A549 (cell line): Measurements from ENCODE around the gene IPO5. TPM values are rescaled to one million over a fixed set of nuclear protein-coding genes. Genes with fewer than 3 reads are reported as not detected.
A peak's percentile ranks its signal among the peaks of the same experiment; 100 is the strongest.

Source experiments
- ATAC-seq, 2 experiments: fragments of 200-7000 bp in 1 of 2; fragments of >200 bp in 1 of 2; cut with Nextera tagmentation in 1 of 2; cut with Tn5 transposase in 1 of 2; 3 replicates each; pipeline versions ENCODE4 v1.8.0 to v1.9.1; 2018 to 2020; ENCODE audit warnings: mild to moderate bottlenecking in 1 of 2, moderate library complexity in 1 of 2
- CTCF ChIA-PET: fragments of 300-600 bp; sonication (Branson Sonifier 250); formaldehyde crosslinking; extraction: SDS; loops from one replicate; lab custom pipeline; 2021; ENCODE audit warnings: antibody characterized with exemption, inconsistent platforms; lab: Yijun Ruan, JAX
- POLR2A ChIA-PET: fragments of 350-600 bp; formaldehyde crosslinking; extraction: SDS; loops from one replicate; lab custom pipeline; 2021; ENCODE audit warnings: antibody characterized with exemption, inconsistent platforms; lab: Yijun Ruan, JAX
- DNase-seq, 2 experiments: peaks; one replicate each; pipeline versions ENCODE4 v3.0.0 to v3.0.0-alpha.2; 2011 to 2016; ENCODE audit warnings: low read depth in 1 of 2, low spot score in 1 of 2
- FAIRE-seq: peaks from 2 replicates; lab custom pipeline; 2011; peaks lifted over from hg19 to GRCh38; lab: Jason Lieb, UNC
- H3K27ac ChIP-seq, 2 experiments: fragments of >200 bp; sonication (Bioruptor Twin); formaldehyde crosslinking; 3 replicates each; pipeline ENCODE4 v1.5.1; 2016 to 2017
- H3K4me1 ChIP-seq: fragments of >200 bp; sonication (Bioruptor Twin); formaldehyde crosslinking; 3 replicates; pipeline ENCODE4 v1.6.1; 2016
- H3K4me2 ChIP-seq: fragments of >200 bp; sonication (Bioruptor Twin); formaldehyde crosslinking; 3 replicates; pipeline ENCODE4 v1.6.1; 2016
- H3K4me3 ChIP-seq: fragments of >200 bp; sonication (Bioruptor Twin); formaldehyde crosslinking; 3 replicates; pipeline ENCODE4 v1.5.1; 2016
- H3K9me3 ChIP-seq: fragments of >200 bp; sonication (Bioruptor Twin); formaldehyde crosslinking; 3 replicates; pipeline ENCODE4 v1.6.1; 2016
- BCL3 ChIP-seq: fragments of >200 bp; sonication (Bioruptor Twin); formaldehyde crosslinking; IDR thresholded peaks from 3 replicates; pipeline ENCODE4 v1.6.1; 2016
- BHLHE40 ChIP-seq: IDR thresholded peaks from 2 replicates; pipeline ENCODE4 v1.6.1; 2012; ENCODE audit warnings: low read depth, low read length, inconsistent platforms
- CHD4 ChIP-seq: fragments of 200-600 bp; sonication (generic); IDR thresholded peaks from 2 replicates; pipeline ENCODE4 v1.6.1; 2016; ENCODE audit warnings: antibody characterized with exemption, mild to moderate bottlenecking, borderline replicate concordance
- CTCF ChIP-seq: fragments of >200 bp; sonication (Bioruptor Twin); formaldehyde crosslinking; IDR thresholded peaks from 3 replicates; pipeline ENCODE4 v1.5.1; 2016
- FOSL2 ChIP-seq, 2 experiments: fragments of 450-650 bp in 1 of 2; fragments of >200 bp in 1 of 2; sonication (Bioruptor Twin) in 1 of 2; formaldehyde crosslinking; IDR thresholded peaks; 2 replicates each; pipeline versions ENCODE4 v1.5.0 to v1.6.1; 2016 to 2020; ENCODE audit warnings: mild to moderate bottlenecking in 1 of 2, moderate library complexity in 1 of 2
- FOXS1 ChIP-seq: fragments of 250-450 bp; sonication (Bioruptor Pico); IDR thresholded peaks from 2 replicates; pipeline ENCODE4 v1.5.0; 2020; ENCODE audit warnings: mild to moderate bottlenecking, moderate library complexity
- HDAC2 ChIP-seq: fragments of 200-600 bp; sonication (generic); IDR thresholded peaks from 2 replicates; pipeline ENCODE4 v1.6.1; 2016
- HOXA7 ChIP-seq: fragments of 250-450 bp; sonication (Bioruptor Pico); IDR thresholded peaks from 2 replicates; pipeline ENCODE4 v1.5.0; 2020; ENCODE audit warnings: mild to moderate bottlenecking, moderate library complexity
- HOXB5 ChIP-seq: fragments of 250-450 bp; sonication (Bioruptor Pico); IDR thresholded peaks from 2 replicates; pipeline ENCODE4 v1.5.0; 2020; ENCODE audit warnings: mild to moderate bottlenecking, moderate library complexity
- JUN ChIP-seq, 2 experiments: fragments of >200 bp; sonication (Bioruptor Twin); formaldehyde crosslinking; IDR thresholded peaks; 2 replicates in 1 of 2; 3 replicates in 1 of 2; pipeline ENCODE4 v1.6.1; 2016 to 2017
- JUNB ChIP-seq: fragments of >200 bp; sonication (Bioruptor Twin); formaldehyde crosslinking; IDR thresholded peaks from 2 replicates; pipeline ENCODE4 v1.6.1; 2016
- KDM1A ChIP-seq: fragments of 200-600 bp; sonication (generic); IDR thresholded peaks from 2 replicates; pipeline ENCODE4 v1.6.1; 2016; ENCODE audit warnings: low read depth, mild to moderate bottlenecking
- MAX ChIP-seq: IDR thresholded peaks from 2 replicates; pipeline ENCODE4 v1.6.1; 2012
- NFE2L2 ChIP-seq: fragments of 150-350 bp; conservative IDR thresholded peaks from 2 replicates; pipeline ENCODE4 v1.6.1; 2014; ENCODE audit warnings: low read length
- NPAS2 ChIP-seq: fragments of 250-450 bp; sonication (Bioruptor Pico); IDR thresholded peaks from 2 replicates; pipeline ENCODE4 v1.8.0; 2022; ENCODE audit warnings: mild to moderate bottlenecking, moderate library complexity, borderline replicate concordance
- NR3C1 ChIP-seq: fragments of >200 bp; sonication (Bioruptor Twin); formaldehyde crosslinking; IDR thresholded peaks from 3 replicates; pipeline ENCODE4 v1.6.1; 2017
- PBX3 ChIP-seq: IDR thresholded peaks from 2 replicates; pipeline ENCODE4 v1.6.1; 2012
- RFX5 ChIP-seq: fragments of 450-650 bp; IDR thresholded peaks from 2 replicates; pipeline ENCODE4 v1.7.1; 2014; ENCODE audit warnings: antibody characterized with exemption, mild to moderate bottlenecking, moderate library complexity
- TFCP2L1 ChIP-seq: fragments of 250-450 bp; sonication (Bioruptor Pico); IDR thresholded peaks from 2 replicates; pipeline ENCODE4 v1.5.0; 2021; ENCODE audit warnings: mild to moderate bottlenecking
- TP53 ChIP-seq: fragments of 250-450 bp; sonication (Bioruptor Pico); IDR thresholded peaks from 2 replicates; pipeline ENCODE4 v1.5.0; 2021; ENCODE audit warnings: mild to moderate bottlenecking, moderate library complexity
- ZFP36 ChIP-seq: fragments of 450-650 bp; IDR thresholded peaks from 2 replicates; pipeline ENCODE4 v1.6.1; 2014; ENCODE audit warnings: borderline replicate concordance; ENCODE audit not compliant: partially characterized antibody
- WGBS: methylation state at CpG from one replicate; pipeline ENCODE4 v1.1.6; 2017; ENCODE audit errors: missing lambda C conversion rate; 5-methylcytosine and 5-hydroxymethylcytosine counted together
- polyA plus RNA-seq, 4 experiments: library from polyadenylated mRNA; depleted of rRNA in 3 of 4; stranded (reverse); fragments of >200 nt; fragmentation: RNase III in 1 of 4; extraction: RNeasy Plus Mini Kit Qiagen cat#74134 plus additional on column Dnase treatment in 1 of 4; gene quantifications; 2 replicates in 3 of 4; 3 replicates in 1 of 4; pipeline ENCODE4 v1.2.3, GENCODE V29; 2011 to 2017
- TF ChIP-seq, protein P1 (sequence below): fragments of 200-600 bp; sonication (generic); IDR thresholded peaks from 2 replicates; pipeline ENCODE4 v1.6.1; 2016; ENCODE audit warnings: antibody characterized with exemption, mild to moderate bottlenecking, moderate library complexity
- TF ChIP-seq, protein P2 (sequence below): fragments of 250-450 bp; sonication (Bioruptor Pico); IDR thresholded peaks from 2 replicates; pipeline ENCODE4 v1.5.0; 2020; ENCODE audit warnings: low read depth, mild to moderate bottlenecking, moderate library complexity
- TF ChIP-seq, protein P3 (sequence below): fragments of >200 bp; sonication (Bioruptor Twin); formaldehyde crosslinking; IDR thresholded peaks from 2 replicates; pipeline ENCODE4 v1.6.1; 2016

Gene IPO5
- polyA plus RNA-seq, 2 of the 4 experiments (the other 2 are of a cell fraction) = 98.4 to 166 TPM

- H3K4me3 ChIP-seq = peak overlapping the region; percentile 95; the same call in 1 of the 3 replicates
These were observed 25.6 kb downstream of the IPO5 start for GRCh38 chr13:97979051-97979450.

DNA sequence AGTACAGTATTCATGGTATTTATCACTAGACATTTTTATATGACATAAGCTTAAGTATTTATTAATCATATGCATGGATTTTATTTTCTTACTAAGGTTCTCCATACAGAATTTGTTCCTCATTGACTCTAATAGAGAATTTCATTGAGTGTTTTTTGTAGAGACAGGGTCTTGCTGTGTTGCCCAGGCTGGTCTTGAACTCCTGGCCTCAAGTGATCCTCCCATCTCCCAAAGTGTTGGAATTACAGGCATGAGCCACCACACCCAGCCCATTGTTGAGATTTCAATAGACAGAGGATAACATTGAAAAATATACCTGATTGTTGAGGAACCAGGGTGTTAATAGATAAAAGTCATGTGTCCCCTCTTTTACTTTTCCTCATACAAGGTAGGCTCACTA, 26.1 kb downstream of the IPO5 start:
- ChIA-PET CTCF (interaction anchor here (1.0 kb wide), 1 partner anchor 54 kb away, joined by 3 read pairs; no protein-coding TSS in a partner anchor), POLR2A (no interaction called here)
- H3K4me3 ChIP-seq = no peak overlapping the region
- peaks cover 33% of the 10 kb centered on the region for H3K4me1 ChIP-seq
- peak overlapping the region; percentile 73; the same call in 2 of the 3 replicates for H3K4me2 ChIP-seq
- no peak overlapping the region for H3K27ac ChIP-seq
- ATAC-seq (no peak), DNase-seq (no peak), FAIRE-seq (no peak)
- H3K9me3 ChIP-seq = no peaks in the 10 kb centered on the region
- TF ChIP-seq NR3C1 (no peak), RFX5 (no peak), CTCF (no peak), TP53 (CRISPR knock-in tag) (no peak), BHLHE40 (no peak), BCL3 (no peak), CHD4 (no peak), JUNB (no peak), TFCP2L1 (CRISPR knock-in tag) (no peak)

More at GRCh38 chr13:97979051-97979450, 25.6 kb downstream of the IPO5 start:
- H3K4me1 ChIP-seq = peaks cover 33% of the 10 kb centered on the region
- POLR2A ChIA-PET = no interaction called here
- DNase-seq = no peak
- no peak overlapping the region for H3K27ac ChIP-seq
- TF ChIP-seq FOSL2 (IDR thresholded peaks at IDR 0.05) = no peak
- no peak for TF ChIP-seq FOSL2 (CRISPR knock-in tag; IDR thresholded peaks at IDR 0.05)
- TF ChIP-seq HOXB5 (CRISPR knock-in tag) = no peak
- no peak for TF ChIP-seq KDM1A
- no peak for TF ChIP-seq ZFP36
- no peak for TF ChIP-seq MAX
- no peak for TF ChIP-seq JUN (IDR thresholded peaks at IDR 0.05)
- TF ChIP-seq NPAS2 = no peak
- TF ChIP-seq, protein P1, sequence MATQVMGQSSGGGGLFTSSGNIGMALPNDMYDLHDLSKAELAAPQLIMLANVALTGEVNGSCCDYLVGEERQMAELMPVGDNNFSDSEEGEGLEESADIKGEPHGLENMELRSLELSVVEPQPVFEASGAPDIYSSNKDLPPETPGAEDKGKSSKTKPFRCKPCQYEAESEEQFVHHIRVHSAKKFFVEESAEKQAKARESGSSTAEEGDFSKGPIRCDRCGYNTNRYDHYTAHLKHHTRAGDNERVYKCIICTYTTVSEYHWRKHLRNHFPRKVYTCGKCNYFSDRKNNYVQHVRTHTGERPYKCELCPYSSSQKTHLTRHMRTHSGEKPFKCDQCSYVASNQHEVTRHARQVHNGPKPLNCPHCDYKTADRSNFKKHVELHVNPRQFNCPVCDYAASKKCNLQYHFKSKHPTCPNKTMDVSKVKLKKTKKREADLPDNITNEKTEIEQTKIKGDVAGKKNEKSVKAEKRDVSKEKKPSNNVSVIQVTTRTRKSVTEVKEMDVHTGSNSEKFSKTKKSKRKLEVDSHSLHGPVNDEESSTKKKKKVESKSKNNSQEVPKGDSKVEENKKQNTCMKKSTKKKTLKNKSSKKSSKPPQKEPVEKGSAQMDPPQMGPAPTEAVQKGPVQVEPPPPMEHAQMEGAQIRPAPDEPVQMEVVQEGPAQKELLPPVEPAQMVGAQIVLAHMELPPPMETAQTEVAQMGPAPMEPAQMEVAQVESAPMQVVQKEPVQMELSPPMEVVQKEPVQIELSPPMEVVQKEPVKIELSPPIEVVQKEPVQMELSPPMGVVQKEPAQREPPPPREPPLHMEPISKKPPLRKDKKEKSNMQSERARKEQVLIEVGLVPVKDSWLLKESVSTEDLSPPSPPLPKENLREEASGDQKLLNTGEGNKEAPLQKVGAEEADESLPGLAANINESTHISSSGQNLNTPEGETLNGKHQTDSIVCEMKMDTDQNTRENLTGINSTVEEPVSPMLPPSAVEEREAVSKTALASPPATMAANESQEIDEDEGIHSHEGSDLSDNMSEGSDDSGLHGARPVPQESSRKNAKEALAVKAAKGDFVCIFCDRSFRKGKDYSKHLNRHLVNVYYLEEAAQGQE = no peak
- TF ChIP-seq, protein P2, sequence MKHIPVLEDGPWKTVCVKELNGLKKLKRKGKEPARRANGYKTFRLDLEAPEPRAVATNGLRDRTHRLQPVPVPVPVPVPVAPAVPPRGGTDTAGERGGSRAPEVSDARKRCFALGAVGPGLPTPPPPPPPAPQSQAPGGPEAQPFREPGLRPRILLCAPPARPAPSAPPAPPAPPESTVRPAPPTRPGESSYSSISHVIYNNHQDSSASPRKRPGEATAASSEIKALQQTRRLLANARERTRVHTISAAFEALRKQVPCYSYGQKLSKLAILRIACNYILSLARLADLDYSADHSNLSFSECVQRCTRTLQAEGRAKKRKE (CRISPR knock-in tag) = no peak
- no peak for TF ChIP-seq JUNB
- TF ChIP-seq FOXS1 (CRISPR knock-in tag) = no peak
- no peak for TF ChIP-seq TFCP2L1 (CRISPR knock-in tag)
- TF ChIP-seq HDAC2 = no peak
- TF ChIP-seq HOXA7 (CRISPR knock-in tag) = no peak
- TF ChIP-seq PBX3 = no peak
- TF ChIP-seq, protein P3, sequence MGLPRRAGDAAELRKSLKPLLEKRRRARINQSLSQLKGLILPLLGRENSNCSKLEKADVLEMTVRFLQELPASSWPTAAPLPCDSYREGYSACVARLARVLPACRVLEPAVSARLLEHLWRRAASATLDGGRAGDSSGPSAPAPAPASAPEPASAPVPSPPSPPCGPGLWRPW = no peak
- no peak for TF ChIP-seq NFE2L2
- TF ChIP-seq, all 56 proteins: peak for 0
- ATAC-seq (no peak), FAIRE-seq (no peak)
- CTCF ChIA-PET = interaction anchor here (1.0 kb wide), 1 partner anchor 55 kb away, joined by 3 read pairs; no protein-coding TSS in a partner anchor
- H3K9me3 ChIP-seq = no peaks in the 10 kb centered on the region
- WGBS = 61% methylated on average over 5 of the region's 5 CpGs
- H3K4me2 ChIP-seq = peak overlapping the region; percentile 73
